HCT116 (cell line): ENCODE data around the gene ACOXL.

Experiments
- EZH2 ChIP-seq: fragments of 200-600 bp; sonication (generic); IDR thresholded peaks from 2 replicates; pipeline ENCODE4 v1.6.1; 2017; ENCODE audit warnings: antibody characterized with exemption, mixed run types
- JUND ChIP-seq: IDR thresholded peaks from 2 replicates; pipeline ENCODE4 v1.6.1; 2012
- RAD21 ChIP-seq: IDR thresholded peaks from 2 replicates; pipeline ENCODE4 v1.6.1; 2012; ENCODE audit warnings: low read depth, mild to moderate bottlenecking
- TF ChIP-seq, protein P1 (sequence below), 3 experiments: fragments of 200-600 bp in 1 of 3; sonication (generic) in 1 of 3; IDR thresholded peaks in 2 of 3; conservative IDR thresholded peaks in 1 of 3; 2 replicates each; pipeline ENCODE4 v1.5.1; 2012 to 2017; ENCODE audit warnings: low read depth in 2 of 3, low read length in 2 of 3, antibody characterized with exemption in 1 of 3, borderline replicate concordance in 1 of 3, control low read depth in 1 of 3, mild to moderate bottlenecking in 1 of 3, mixed read lengths in 1 of 3, mixed run types in 1 of 3, moderate library complexity in 1 of 3; ENCODE audit not compliant: insufficient read depth in 1 of 3

- no peak for TF ChIP-seq RAD21
- TF ChIP-seq, protein P1, sequence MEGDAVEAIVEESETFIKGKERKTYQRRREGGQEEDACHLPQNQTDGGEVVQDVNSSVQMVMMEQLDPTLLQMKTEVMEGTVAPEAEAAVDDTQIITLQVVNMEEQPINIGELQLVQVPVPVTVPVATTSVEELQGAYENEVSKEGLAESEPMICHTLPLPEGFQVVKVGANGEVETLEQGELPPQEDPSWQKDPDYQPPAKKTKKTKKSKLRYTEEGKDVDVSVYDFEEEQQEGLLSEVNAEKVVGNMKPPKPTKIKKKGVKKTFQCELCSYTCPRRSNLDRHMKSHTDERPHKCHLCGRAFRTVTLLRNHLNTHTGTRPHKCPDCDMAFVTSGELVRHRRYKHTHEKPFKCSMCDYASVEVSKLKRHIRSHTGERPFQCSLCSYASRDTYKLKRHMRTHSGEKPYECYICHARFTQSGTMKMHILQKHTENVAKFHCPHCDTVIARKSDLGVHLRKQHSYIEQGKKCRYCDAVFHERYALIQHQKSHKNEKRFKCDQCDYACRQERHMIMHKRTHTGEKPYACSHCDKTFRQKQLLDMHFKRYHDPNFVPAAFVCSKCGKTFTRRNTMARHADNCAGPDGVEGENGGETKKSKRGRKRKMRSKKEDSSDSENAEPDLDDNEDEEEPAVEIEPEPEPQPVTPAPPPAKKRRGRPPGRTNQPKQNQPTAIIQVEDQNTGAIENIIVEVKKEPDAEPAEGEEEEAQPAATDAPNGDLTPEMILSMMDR (IDR thresholded peaks at IDR 0.05 in 2 of 3, conservative IDR thresholded peaks at IDR 0.05 in 1 of 3; ENCODE audit: borderline replicate concordance in 1 of 3, insufficient read depth in 1 of 3, low read depth in 2 of 3, low read length in 2 of 3), result no peak
- TF ChIP-seq EZH2, result no peak
- TF ChIP-seq JUND, result no peak
These were observed 53.1 kb downstream of the ACOXL start for GRCh38 chr2:110785439-110785838.
